LNCAP (cell line): ENCODE measurements around the gene EEPD1.

Experiments
- CTCF ChIP-seq: fragments of 450-650 bp; IDR thresholded peaks from 2 replicates; pipeline ENCODE4 v1.5.1; 2017; ENCODE audit warnings: mild to moderate bottlenecking

Gene EEPD1

GRCh38 chr7:36152756-36153570 lies at the start of gene EEPD1:
EEPD1 (plus strand) TSS chr7:36153254; CDS start chr7:36154325, 1,071 bp downstream.
- TF ChIP-seq CTCF = no peak

- TF ChIP-seq CTCF = no peak
These were observed 49.1 kb upstream of the EEPD1 start for GRCh38 chr7:36103837-36104561.

GRCh38 chr7:36107926-36108631 lies 45.0 kb upstream of the EEPD1 start:
- TF ChIP-seq CTCF = no peak

- TF ChIP-seq CTCF = no peak
These were observed 43.9 kb upstream of the EEPD1 start for GRCh38 chr7:36109013-36109627.

- no peak for TF ChIP-seq CTCF
These were observed 42.5 kb upstream of the EEPD1 start for GRCh38 chr7:36110584-36110983.

- TF ChIP-seq CTCF = no peak
These were observed 40.1 kb upstream of the EEPD1 start for GRCh38 chr7:36112969-36113368.

- no peak for TF ChIP-seq CTCF
These were observed 38.7 kb upstream of the EEPD1 start for GRCh38 chr7:36114355-36114754.
